ENCODE measurements around the gene CACNA2D2. TPM values are rescaled to one million over a fixed set of nuclear protein-coding genes. Genes with fewer than 3 reads are reported as not detected.

CACNA2D2 gene
- total RNA-seq, 1 donor from 2014 or later, result 5.0 TPM

DNA sequence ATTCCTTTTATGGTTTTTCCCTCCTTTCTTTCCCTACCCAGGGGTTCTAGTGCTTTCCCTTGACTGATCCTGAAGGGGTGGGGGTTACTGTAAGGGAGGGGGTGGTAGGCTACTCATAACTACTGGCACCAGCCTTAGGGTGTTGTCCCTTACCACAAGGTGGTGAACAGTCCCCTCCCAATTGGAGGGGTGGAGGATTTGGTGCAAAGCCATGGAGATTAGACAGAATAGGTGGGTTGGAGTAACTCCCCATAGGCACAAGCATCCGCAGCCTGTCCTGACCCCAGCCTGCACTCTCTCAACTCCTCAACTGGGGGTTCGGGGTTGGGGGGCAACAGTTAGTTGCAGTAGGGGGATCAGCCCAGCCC lies 178.3 kb downstream of the CACNA2D2 start:
- Mint-ChIP-seq H3K9me3 (ENCODE audit: unreplicated experiment) (peaks cover 6% of the 10 kb centered on the region), H3K27ac (ENCODE audit: unreplicated experiment) (no peak overlapping the region), H3K4me1 (ENCODE audit: low read depth, unreplicated experiment) (peaks cover 10% of the 10 kb centered on the region), H3K4me3 (ENCODE audit: unreplicated experiment) (no peak overlapping the region), H3K27me3 (ENCODE audit: unreplicated experiment) (peaks cover 8% of the 10 kb centered on the region), H3K36me3 (ENCODE audit: unreplicated experiment) (no peaks in the 10 kb centered on the region)
- TF ChIP-seq, protein P1, sequence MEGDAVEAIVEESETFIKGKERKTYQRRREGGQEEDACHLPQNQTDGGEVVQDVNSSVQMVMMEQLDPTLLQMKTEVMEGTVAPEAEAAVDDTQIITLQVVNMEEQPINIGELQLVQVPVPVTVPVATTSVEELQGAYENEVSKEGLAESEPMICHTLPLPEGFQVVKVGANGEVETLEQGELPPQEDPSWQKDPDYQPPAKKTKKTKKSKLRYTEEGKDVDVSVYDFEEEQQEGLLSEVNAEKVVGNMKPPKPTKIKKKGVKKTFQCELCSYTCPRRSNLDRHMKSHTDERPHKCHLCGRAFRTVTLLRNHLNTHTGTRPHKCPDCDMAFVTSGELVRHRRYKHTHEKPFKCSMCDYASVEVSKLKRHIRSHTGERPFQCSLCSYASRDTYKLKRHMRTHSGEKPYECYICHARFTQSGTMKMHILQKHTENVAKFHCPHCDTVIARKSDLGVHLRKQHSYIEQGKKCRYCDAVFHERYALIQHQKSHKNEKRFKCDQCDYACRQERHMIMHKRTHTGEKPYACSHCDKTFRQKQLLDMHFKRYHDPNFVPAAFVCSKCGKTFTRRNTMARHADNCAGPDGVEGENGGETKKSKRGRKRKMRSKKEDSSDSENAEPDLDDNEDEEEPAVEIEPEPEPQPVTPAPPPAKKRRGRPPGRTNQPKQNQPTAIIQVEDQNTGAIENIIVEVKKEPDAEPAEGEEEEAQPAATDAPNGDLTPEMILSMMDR (IDR thresholded peaks at IDR 0.05; ENCODE audit: partially characterized antibody, unreplicated experiment), result no peak
- DNase-seq, result no peak

DNA sequence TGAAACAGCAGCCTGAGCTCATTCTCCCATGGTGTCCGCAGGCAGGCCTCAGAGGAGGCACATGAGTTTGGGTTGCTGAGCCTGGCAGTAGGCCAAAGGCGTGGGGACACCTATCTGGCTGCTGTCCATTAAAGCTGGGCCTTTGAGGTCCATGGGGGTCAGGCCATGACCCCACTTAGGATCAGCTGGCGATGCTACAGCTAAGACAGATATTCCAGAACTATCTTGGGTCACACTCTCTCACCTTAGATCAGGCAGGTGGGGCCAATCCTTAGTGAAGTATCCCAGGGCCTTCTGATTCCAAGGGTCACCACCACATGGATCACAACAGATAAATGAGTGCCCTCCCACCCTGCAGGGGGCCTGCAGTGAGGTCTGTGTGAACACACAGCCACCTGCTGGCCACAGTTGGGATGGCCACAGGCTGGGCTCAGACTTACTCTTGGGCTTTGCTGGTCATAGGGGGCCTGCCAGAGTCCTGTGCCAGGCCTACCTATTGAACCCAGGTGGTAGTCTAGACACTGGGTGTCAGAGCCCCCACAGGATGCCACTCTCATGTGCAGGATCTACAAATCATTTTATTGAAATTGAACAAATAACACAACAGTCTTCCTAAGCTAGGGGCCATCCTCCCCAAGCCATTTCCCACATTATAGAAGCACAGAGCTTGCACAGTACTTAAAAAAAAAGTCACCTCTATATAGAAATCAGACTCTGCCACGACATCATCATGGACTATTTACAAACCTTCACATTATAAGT lies 178.9 kb downstream of the CACNA2D2 start:
- Mint-ChIP-seq H3K4me3 (ENCODE audit: unreplicated experiment) (no peak overlapping the region), H3K36me3 (ENCODE audit: unreplicated experiment) (no peaks in the 10 kb centered on the region), H3K27ac (ENCODE audit: unreplicated experiment) (no peak overlapping the region), H3K27me3 (ENCODE audit: unreplicated experiment) (peaks cover 8% of the 10 kb centered on the region), H3K4me1 (ENCODE audit: low read depth, unreplicated experiment) (peaks cover 13% of the 10 kb centered on the region), H3K9me3 (ENCODE audit: unreplicated experiment) (peaks cover 6% of the 10 kb centered on the region)
- TF ChIP-seq, protein P1 (IDR thresholded peaks at IDR 0.05; ENCODE audit: partially characterized antibody, unreplicated experiment), result peak; percentile 93
- DNase-seq, result peak; percentile 92

DNA sequence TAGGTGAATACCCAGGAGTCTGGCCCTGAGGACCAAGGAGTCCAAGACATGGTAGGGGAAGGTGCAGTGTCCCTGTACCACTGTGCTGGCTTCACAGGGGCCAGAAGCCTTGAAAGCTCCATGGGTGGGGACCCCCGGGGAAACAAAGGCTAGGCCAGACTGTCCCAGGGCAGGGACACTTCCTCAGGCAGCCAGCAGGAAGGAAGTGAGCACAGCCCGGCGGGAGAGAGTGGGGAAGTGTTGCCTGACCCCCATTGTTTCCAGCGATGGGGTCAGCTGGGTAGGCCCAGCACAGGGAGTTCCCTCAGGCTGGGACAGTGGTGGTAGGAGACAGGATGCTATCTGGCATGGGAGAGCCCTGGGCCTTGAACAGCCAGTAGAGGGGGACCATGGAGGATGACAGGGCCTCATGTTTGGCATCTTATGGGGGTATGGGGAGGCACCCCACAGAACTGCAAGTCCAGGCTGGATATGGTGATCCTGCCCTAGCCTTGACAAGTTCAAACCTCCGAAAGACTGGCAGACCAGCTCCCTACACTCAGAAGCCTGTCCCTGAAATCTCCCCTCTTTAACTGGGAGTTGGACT lies 179.7 kb downstream of the CACNA2D2 start:
- Mint-ChIP-seq H3K4me1 (ENCODE audit: low read depth, unreplicated experiment) (peaks cover 17% of the 10 kb centered on the region), H3K27ac (ENCODE audit: unreplicated experiment) (no peak overlapping the region)
- DNase-seq, result no peak

DNA sequence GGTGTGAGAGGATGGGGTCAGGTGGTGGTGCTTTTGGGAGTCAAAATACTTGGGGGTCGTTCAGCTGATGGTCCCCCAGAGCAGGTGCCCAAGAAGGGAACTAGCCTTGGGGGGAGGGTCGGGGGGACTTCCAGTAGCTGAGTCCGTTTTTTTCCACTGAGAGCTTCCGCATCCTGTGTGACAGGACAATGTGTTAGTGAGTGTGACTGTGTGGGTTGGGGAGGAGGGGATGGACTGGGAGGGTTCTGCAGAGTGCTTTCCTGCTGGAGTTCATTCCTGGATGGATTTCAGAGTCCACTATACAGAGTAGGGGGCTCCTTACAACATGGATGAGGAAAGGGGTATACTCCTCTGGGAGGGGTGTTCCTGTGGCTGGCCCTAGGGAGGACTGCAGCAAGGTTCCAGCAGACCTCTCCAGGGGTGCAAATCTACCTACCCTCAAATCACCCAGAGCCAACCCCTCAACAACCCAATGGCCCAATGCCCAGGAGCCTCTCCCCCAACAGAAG lies 180.3 kb downstream of the CACNA2D2 start:
- peaks cover 6% of the 10 kb centered on the region for H3K9me3 Mint-ChIP-seq (ENCODE audit: unreplicated experiment)
- no peaks in the 10 kb centered on the region for H3K36me3 Mint-ChIP-seq (ENCODE audit: unreplicated experiment)
- peaks cover 18% of the 10 kb centered on the region for H3K4me1 Mint-ChIP-seq (ENCODE audit: low read depth, unreplicated experiment)
- H3K4me3 Mint-ChIP-seq (ENCODE audit: unreplicated experiment), result peak overlapping the region; percentile 38
- H3K27ac Mint-ChIP-seq (ENCODE audit: unreplicated experiment), result no peak overlapping the region
- TF ChIP-seq, protein P1 (IDR thresholded peaks at IDR 0.05; ENCODE audit: partially characterized antibody, unreplicated experiment), result no peak
- DNase-seq, result no peak
- peaks cover 8% of the 10 kb centered on the region for H3K27me3 Mint-ChIP-seq (ENCODE audit: unreplicated experiment)

More for the DNA sequence above, 179.7 kb downstream of the CACNA2D2 start:
- H3K27me3 Mint-ChIP-seq (ENCODE audit: unreplicated experiment), result peaks cover 8% of the 10 kb centered on the region
- H3K9me3 Mint-ChIP-seq (ENCODE audit: unreplicated experiment), result peaks cover 6% of the 10 kb centered on the region
- no peaks in the 10 kb centered on the region for H3K36me3 Mint-ChIP-seq (ENCODE audit: unreplicated experiment)
- H3K4me3 Mint-ChIP-seq (ENCODE audit: unreplicated experiment), result no peak overlapping the region
- TF ChIP-seq, protein P1 (IDR thresholded peaks at IDR 0.05; ENCODE audit: partially characterized antibody, unreplicated experiment), result no peak

Data from glutamatergic neuron (in vitro differentiated cells).